ENCODE data around the gene HAPLN2.
"Not testable (repeated sequence)": the region's sequence is repeated elsewhere in the genome, so short reads cannot be mapped to it uniquely, and the experiment has no call there.

HAPLN2 gene

DNA sequence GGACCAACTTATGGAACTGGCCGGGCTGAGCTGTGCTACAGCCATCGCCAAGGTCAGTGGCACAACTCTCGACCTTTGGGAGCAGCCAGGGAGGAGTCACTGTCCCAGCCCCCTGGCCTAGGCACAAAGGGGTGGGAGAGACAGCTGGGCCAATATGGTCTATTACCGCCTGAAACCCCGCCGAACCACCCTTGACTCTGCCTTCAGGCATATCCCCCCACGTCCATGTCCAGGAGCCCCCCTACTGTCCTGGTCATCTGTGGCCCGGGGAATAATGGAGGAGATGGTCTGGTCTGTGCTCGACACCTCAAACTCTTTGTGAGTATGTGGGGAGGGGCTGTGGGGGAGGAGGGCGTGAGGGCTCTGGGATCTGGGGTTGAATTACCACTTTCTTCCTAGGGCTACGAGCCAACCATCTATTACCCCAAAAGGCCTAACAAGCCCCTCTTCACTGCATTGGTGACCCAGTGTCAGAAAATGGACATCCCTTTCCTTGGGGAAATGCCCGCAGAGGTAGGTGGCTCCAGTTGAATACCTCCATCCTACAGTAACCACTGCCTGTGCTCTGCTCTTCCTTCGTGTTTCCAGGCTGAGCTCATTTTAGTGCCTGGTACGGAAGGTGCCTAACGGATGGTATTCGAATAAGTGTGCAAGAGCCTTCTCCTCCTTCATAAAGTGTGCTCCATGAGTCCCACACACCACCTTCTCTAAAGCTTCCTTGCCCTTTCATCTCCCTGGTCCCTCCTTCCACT lies 26.9 kb upstream of the HAPLN2 start:
- no peak for DNase-seq (ENCODE audit: low spot score)

DNA sequence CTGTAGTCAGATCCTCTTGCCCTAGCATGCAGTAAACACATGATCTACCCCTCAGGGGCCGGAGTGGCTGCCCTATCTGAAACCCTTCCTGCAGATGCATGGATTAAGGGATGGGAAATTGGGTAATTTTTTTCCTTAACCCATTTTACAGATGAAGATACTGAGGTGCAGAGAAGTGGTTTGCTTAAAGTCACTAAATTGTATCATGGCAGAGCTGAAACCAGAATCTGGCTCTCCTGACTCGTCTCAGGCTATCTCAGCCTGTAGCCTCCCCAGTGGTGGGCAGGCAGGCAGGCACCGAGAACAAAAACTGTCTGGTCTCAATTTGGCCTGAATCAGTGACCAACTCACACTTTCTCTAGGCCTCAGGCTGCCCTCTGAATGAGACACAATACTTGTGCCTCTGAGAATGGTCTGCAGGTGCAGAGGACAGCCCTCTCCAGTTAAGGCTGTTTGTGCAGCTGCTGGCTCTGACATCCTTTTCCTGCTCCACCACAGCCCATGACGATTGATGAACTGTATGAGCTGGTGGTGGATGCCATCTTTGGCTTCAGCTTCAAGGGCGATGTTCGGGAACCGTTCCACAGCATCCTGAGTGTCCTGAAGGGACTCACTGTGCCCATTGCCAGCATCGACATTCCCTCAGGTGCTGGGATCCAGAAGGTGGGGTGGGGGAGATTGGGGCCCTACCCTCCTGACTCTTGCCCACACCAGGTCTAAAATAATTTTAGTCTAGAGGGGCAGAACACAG lies 26.1 kb upstream of the HAPLN2 start:
- no peak for DNase-seq (ENCODE audit: low spot score)

DNA sequence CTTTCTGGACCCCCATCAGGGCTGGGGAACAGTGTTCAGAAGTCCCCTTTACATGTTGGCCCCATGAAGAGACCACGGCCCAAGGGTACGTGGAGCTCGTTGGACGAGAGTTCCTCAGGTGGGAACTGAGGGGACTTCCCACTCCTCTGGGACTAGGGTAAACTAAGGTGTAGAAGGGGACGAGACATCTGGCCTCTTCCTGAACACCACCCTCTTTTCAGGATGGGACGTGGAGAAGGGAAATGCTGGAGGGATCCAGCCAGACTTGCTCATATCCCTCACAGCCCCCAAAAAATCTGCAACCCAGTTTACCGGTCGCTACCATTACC lies 25.6 kb upstream of the HAPLN2 start:
- DNase-seq (ENCODE audit: low spot score), result no peak

DNA sequence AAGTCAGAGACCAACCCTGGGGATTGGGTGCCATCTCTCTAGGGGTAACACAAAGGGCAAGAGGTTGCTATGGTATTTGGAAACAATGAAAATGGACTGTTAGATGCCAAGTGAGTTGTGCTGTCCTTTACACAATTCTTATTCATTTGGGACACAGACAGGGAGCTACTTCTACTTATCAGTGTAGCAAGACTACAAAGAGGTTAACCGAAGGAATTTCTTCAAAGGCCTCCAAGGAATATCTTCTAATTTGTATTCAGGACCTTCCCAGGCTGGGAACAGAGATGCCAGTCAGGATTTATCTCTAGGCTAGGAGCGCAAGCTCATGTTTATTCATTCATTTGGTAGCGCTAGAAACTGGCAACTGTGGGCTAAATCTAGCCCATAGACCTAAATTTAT lies 25.0 kb upstream of the HAPLN2 start:
- no peak for DNase-seq (ENCODE audit: low spot score)

DNA sequence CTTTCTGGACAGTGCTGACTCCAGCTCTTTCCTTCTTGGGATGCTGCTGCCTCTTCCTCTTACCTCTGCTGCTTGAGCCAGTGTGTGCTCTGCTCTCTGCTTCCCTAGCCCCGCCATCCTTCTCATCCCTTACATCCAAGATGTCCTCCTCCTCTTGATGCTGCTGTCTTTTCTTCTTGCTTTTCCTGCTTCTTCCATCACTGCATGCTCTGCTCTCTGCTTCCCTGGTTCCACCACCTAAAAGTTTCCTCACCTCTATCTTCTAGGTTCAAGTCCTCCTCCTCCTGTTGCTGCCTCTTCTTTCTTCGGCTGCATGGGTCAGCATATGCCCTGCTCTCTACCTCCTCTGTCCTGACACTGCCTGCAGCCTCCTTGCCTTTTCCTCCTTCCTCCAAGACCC lies 24.2 kb upstream of the HAPLN2 start:
- DNase-seq (ENCODE audit: low spot score), result no peak

DNA sequence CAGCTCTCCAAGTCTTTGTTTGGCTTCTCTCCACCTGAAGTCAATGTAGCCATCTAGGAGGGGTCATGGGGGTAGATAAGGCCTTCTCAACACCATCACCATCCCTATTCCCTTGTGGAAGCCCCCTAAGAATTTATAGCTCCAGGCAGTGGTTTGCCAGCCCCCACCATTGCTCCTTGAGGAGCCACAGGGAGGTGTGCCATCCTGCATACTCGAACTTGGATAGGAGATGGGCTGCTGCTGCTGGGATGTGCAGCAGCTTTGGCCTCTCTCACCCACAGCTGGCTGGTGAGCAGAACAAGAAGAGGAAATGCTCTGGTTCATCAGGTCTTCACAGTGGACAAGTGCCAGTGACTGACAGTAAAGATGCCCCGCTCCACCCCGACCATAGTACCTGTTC lies 22.8 kb upstream of the HAPLN2 start:
- no peak for DNase-seq (ENCODE audit: low spot score)

DNA sequence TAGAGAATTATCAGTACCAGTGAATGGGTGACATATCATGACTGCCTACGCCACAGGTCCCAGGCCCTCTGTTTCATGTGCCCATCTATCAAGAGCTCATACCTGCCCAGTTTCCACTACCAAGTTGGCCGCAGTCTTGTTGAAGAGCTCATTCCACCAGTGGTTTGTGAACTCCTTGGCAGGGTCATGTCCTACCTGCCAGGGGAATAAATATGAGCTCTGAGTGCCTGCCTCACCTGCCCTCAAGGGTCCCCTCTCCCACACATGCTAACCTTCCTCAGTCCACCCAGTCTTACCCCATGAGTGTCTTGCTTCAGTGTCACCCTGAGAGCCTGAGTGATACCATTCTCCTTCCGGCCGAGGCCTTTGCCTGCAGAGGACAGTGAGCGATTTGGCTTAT lies 21.1 kb upstream of the HAPLN2 start:
- DNase-seq (ENCODE audit: low spot score), result no peak

DNA sequence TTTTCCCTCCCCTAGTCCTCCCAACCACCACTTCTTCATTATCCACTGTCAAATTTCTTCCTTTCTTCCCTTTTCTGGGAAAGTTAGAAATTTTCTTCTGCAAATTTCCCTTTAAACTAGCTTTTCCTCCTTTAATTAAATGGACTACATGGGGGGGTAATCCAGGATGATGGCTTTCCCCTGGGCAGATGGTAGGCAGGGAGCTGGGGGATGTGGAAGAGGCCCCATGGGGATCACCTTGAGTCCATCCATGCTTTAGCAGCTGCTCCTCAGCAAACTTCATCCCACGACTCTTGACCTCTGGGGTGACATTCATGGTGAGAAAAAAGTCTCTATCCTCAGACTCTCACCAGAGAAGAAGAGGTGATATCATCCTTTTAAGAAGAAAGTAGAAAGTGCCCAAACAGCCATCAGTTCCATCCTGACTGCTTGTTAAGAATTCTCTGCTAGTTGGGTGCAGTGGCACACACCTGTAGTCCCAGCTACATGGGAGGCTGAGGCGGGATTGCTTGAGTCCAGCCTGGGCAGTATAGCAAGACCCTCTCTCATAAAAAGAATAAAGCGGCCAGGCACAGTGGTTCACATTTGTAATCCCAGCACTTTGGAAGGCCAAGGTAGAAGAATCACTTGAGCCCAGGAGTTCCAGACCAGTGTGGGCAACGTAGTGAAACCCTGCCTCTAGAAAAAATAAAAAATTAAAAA lies 20.3 kb upstream of the HAPLN2 start:
- DNase-seq (ENCODE audit: low spot score), result no peak

DNA sequence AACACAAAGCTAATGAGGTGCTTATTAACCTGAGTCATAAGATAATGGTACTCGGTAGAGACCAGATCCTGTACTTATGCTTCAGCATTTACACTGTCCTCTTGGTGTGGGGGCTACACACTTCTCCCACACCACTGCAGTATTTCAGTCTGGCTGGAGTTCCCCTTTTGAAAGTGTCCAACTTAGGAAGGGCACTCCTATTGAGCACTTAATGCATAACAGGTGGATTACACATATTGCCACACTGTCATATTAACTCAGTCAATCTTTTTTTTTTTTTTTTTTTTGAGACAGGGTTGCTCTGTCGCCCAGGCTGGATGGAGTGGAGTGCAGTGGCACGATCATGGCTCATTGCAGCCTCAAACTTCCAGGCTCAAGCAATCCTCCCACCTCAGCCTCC lies 19.4 kb upstream of the HAPLN2 start:
- DNase-seq (ENCODE audit: low spot score), result peak; percentile 49

DNA sequence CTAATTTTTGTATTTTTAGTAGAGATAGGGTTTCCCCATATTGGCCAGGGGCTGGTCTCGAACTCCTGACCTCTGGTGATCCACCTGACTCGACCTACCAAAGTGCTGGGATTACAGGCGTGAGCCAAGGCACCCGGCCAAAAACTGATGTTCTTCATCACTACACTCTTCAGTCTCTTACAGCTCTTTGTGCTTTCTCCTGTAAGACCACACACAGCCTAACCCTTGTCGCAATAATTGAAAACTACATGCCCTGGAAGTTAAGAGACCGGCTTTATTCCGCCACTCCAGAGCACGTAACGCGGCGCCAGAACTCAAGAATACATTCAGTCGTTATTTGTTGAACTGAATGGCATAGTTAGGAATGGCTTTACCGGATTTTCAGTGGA lies 18.5 kb upstream of the HAPLN2 start:
- no peak for DNase-seq (ENCODE audit: low spot score)

DNA sequence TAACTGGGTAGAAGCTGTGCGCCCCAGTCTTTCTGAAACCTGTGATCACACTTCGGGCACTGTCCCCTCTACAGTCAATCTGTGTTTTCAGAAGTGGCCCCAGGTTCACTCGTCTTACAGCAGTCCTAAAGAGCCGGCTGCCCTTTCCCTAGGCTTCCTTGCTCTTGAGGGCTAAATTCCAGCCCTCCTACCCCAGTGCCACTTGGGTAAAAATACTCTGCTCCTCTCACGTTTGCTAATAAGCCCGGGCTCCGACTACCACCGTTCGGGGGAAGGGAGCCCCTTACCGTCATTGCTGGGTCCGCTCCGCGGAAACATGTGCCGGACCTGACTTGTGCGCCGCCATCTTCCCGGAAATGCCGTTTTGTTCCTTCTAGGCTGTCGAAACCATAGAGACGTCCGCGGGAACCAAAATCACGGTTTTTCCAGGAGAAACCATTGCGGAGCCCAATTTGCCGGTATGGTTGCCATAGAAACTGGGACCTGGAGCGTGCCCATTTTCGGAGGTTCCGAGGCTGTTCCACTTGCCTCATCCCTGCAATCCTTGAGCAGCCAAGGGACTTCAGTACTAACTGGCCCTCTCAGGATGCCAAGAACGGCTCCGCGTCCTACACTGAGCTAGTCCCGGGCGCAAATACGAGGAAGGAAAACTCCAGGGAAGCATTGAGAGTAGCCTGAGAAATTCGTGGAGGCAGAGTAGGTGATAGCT lies 17.9 kb upstream of the HAPLN2 start, which contains the start of gene GPATCH4:
Gene GPATCH4 (minus strand): TSS at position 358 of the 709 bp plus-strand sequence.
- DNase-seq (ENCODE audit: low spot score), result peak; percentile 71

DNA sequence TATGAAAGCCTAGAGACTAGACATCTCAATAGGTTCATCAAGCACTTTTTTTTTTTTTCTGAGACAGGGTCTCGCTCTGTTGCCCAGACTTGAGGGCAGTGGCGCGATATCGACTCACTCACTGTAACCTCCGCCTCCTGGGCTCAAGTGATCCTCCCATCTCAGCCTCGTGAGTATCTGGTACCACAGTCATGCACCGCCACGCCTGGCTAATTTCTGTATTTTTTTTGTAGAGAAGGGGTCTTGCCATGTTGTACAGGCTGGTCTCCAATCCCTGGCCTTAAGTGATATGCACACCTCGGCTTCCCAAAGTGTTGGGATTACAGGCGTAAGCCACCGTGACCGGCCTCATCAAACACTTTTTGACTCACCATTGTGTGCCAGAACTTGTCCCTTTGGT lies 17.3 kb upstream of the HAPLN2 start:
- no peak for DNase-seq (ENCODE audit: low spot score)

DNA sequence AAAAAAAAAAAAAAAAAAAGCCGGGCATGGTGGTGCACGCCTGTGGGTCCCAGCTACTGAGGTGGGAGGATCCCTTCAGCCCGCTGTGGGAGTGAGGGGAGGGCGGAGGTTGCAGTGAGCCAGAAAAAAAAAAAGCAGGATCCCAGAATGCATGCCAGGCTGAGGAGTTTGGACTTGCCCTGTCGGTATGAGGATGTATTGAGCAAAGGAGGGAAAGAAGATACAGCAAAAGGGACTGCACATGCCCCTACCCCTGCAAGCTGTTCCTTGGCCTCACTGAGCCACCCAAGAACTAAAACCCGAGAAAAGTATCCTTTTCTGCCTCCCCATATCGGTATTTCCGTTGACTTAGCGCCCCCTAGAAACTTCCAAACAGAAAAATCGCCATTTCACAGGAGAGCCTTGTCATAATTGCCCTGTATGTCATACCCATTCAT lies 16.6 kb upstream of the HAPLN2 start:
- DNase-seq (ENCODE audit: low spot score), result no peak

DNA sequence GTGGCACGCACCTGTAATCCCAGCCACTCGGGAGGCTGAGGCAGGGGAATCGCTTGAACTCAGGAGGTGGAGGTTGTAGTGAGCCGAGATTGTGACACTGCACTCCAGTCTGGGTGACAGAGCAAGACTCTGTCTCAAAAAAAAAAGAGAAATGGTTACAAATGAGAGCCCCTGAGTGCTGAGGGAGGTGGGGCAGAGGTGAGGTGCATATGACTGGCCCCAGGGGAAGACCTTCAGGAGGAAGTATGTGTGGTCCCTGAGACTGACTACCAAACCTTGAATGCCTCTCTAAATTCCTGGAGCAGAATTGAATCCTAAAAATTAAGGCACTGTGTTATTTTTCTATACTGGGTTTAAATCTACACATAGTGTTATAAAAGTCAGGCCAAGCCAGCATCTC lies 11.9 kb upstream of the HAPLN2 start:
- not testable (repeated sequence) for DNase-seq (ENCODE audit: low spot score)

DNA sequence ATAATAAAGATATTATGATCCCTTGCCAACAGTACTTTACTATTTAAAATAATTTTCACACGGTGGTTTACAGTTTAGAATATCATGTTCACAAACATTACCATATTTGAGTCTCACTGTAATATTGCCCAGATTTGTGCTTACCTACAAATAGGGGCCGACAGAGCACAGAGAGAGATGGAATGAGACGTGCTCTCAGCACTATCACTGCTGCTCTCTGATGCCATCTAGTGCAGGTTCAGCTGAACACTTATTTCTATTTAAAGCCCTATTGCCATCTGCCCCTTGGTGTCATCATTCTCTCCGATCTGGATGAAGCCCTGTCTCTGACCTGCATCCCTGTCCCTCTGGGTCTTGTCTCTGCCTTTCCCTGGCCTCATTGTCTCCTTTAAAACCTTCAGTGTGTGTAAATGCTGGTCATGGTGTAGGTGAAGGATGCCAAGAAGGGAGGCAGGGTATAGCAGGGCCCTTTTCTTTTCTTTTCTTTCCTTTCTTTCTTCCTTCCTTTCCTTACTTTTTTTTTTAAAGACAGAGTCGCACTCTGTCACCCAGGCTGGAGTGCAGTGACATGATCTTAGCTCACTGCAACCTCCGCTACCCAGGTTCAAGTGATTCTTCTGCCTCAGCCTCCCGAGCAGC lies 11.1 kb upstream of the HAPLN2 start:
- DNase-seq (ENCODE audit: low spot score), result peak; percentile 84

DNA sequence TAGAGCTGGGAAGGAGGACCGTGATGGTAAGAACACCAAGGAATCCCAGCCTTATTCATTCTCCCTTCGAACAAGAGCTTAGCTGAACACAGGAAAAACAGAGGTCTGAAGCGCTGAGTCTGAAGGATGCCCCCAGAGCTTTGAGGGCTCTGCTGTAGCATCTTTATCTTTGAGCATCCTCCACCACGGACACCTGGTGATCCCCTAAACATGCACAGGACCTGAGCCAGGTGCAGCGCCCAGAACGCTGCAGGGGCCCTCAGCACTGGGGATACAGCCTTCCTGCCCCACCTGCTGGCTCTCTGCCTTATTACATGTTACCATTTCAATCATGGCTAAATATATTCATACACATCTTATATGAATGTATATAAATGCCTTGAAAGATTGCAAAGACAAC lies 10.2 kb upstream of the HAPLN2 start:
- DNase-seq (ENCODE audit: low spot score), result peak; percentile 48

DNA sequence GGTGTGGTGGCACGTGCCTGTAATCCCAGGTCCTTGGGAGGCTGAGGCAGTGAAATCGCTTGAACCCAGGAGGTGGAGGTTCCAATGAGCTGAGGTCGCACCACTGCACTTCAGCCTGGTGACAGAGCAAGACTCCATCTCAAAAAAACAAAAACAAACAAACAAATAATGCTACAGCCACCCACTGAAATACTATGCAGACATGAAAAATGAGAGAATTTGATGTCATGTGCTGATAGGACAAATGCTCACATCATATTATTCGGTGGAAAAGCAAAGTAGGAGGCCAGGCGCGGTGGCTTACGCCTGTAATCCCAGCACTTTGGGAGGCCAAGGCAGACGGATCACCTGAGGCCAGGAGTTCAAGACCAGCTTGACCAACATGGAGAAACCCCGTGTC lies 9.1 kb upstream of the HAPLN2 start:
- not testable (repeated sequence) for DNase-seq (ENCODE audit: low spot score)

DNA sequence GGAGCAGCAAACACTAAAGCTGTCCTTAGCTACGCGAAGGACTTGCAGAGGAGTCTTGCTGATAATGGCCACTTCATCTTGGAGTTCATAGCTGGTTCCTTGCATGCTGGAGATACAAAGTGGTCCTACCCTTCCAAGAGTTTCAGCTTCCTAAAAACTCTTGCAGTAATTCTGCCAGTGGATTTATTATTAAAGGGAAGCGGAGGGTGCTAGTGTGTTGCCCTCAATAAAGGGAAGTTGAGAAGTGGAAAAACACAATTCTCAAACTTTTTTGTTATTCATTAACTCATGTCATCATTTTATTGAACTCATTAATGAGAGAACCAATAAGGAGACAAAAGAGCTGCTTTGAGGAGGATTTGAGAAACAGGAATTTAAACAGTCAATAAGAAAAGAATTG lies 6.5 kb upstream of the HAPLN2 start:
- DNase-seq (ENCODE audit: low spot score), result no peak

DNA sequence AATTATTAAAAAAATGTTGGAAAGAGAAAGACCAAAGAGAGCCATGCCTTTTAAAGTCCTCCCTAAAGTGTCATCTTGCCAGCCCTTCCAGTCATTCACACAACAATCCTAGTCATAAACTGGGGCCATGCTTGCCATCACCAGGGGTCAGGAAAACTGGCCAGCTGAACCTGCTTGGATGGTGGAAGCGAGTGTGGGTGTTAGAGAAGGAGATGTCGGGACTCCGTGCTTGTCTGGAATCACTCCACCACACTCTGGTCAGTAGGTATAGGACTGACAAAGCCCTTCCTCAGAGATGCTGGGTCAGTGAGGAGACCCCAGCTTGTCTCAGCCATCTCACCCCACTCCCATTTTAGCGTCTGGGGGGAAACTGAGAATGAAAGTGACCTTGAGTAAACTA lies 3.3 kb upstream of the HAPLN2 start:
- DNase-seq (ENCODE audit: low spot score), result no peak

DNA sequence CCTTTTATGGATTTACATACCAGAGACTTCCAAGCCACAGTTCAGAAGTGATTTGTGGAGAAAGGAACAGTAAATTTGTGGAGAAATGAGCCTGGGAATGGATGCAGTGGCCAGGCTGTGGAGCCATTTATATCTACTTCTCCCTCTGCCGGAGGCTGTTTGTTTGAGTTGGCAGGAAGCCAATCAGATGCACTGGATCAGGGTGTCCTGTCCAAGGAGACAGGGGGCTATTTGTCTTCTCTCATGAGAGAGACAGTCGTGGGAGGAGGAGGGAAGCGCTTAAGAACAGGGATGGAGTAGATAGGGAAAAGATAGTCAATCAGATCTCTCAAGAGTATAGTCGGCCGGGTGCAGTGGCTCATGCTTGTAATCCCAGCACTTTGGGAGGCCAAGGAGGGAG lies 2.8 kb upstream of the HAPLN2 start:
- DNase-seq (ENCODE audit: low spot score), result no peak

DNA sequence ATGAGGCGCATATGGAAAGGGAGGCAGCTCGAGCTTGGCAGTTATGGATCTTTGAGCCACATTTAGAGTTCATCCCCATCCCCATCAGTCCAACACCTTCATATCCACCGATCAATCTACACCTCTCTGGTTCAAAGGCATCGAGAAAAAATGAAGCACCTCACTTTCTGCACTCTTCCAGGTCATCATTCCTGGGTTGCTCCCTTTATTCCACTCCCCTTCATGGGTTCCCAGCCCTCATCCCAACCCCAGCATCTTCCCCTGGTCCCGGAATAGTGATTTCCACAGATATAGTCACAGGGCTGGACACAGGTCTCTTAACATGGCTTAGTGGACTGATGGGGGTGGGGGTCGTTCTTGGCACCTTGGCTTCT lies 354 bp downstream of the HAPLN2 start:
- DNase-seq (ENCODE audit: low spot score), result no peak

All from SW480 (cell line).